ENCODE measurements around the gene TTC9B.

Gene TTC9B

DNA sequence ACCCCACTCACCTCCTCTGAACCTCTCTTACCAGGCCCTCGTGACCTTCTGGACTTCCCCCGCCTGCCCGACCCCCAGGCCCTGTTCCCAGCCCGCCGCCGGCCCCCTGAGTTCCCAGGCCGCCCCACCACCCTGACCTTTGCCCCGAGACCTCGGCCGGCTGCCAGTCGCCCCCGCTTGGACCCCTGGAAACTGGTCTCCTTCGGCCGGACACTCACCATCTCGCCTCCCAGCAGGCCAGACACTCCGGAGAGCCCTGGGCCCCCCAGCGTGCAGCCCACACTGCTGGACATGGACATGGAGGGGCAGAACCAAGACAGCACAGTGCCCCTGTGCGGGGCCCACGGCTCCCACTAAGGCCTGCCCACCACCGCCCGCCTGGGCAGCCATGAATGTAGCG lies 3.2 kb downstream of the TTC9B start (continued):
- TF ChIP-seq, protein P1, sequence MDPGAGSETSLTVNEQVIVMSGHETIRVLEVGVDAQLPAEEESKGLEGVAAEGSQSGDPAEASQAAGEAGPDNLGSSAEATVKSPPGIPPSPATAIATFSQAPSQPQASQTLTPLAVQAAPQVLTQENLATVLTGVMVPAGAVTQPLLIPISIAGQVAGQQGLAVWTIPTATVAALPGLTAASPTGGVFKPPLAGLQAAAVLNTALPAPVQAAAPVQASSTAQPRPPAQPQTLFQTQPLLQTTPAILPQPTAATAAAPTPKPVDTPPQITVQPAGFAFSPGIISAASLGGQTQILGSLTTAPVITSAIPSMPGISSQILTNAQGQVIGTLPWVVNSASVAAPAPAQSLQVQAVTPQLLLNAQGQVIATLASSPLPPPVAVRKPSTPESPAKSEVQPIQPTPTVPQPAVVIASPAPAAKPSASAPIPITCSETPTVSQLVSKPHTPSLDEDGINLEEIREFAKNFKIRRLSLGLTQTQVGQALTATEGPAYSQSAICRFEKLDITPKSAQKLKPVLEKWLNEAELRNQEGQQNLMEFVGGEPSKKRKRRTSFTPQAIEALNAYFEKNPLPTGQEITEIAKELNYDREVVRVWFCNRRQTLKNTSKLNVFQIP (CRISPR knock-in tag; IDR thresholded peaks at IDR 0.05; ENCODE audit: borderline replicate concordance, low read depth), result no peak
- TF ChIP-seq ZFP3 (CRISPR knock-in tag; IDR thresholded peaks at IDR 0.05), result no peak

DNA sequence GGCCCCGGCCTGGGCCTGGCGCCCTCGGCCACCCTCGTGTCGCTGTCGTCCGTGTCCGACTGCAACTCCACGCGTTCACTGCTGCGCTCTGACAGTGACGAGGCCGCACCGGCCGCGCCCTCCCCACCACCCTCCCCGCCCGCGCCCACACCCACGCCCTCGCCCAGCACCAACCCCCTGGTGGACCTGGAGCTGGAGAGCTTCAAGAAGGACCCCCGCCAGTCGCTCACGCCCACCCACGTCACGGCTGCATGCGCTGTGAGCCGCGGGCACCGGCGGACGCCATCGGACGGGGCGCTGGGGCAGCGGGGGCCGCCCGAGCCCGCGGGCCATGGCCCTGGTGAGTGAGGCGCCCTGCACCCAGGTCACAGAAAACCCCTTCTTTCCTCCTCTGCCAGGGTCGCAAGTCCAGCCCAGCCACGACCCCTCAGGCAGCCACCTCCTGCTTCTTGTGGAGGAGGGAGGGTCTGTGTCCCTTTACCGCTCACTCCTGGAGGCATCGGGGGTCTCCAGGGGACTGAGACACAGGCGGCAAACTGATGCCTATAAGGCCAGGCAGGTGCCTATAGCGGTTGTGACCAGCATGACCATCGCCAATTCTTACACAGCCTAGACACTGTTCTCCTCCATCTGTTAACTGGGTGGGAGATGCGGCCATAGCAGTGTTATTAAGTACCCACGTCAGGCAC lies 4.2 kb downstream of the TTC9B start:
- TF ChIP-seq ZC3H10 (CRISPR knock-in tag; IDR thresholded peaks at IDR 0.05) (no peak), ZNF70 (CRISPR knock-in tag; IDR thresholded peaks at IDR 0.05) (no peak)
- no peak for ATAC-seq

DNA sequence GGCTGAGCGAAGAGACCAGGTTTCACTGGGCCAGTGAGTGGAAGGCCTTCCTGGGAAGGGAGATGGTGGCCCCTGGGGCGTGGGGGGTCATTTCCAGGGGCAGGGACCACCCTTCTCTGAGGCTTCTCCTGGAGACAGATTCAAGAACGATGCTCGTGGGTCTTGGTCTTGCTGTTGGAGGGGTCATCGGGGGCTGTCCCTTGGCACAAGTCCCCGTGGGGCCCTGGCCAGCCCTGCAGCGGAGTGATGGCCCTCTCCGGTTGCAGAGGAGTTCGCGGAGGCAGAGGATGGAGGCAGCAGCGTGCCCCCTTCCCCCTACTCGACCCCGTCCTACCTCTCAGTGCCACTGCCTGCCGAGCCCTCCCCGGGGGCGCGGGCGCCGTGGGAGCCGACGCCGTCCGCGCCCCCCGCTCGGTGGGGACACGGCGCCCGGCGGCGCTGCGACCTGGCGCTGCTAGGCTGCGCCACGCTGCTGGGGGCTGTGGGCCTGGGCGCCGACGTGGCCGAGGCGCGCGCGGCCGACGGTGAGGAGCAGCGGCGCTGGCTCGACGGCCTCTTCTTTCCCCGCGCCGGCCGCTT lies 4.8 kb downstream of the TTC9B start:
- TF ChIP-seq ZFP3 (CRISPR knock-in tag; IDR thresholded peaks at IDR 0.05), result 0 out of 2 replicates have a peak, but pooled peaks have one; percentile 34
- no peak for TF ChIP-seq ZFP30 (CRISPR knock-in tag; IDR thresholded peaks at IDR 0.05)
- ATAC-seq, result no peak

DNA sequence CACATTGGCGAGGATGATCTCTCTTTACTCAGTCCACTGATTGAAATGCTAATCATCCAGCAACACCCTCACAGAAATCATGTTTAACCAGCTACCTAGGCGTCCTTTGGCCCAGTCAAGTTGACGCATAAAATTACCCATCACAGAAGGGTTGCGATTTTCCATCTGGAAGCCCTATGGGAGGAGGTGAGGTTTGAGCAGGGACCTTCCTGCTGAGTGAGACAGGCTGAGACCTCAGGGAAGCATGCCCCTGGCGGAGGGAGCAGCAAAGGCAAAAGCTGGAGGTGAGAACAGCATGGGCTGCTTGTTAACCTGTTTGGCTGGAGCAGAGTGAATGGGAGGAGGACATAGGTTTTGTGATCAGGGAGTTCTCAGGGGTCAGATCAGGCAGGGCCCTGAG lies 7.3 kb downstream of the TTC9B start:
- TF ChIP-seq ZC3H10 (CRISPR knock-in tag; IDR thresholded peaks at IDR 0.05) (no peak), ESRRG (CRISPR knock-in tag; IDR thresholded peaks at IDR 0.05) (no peak), ISL1 (CRISPR knock-in tag; IDR thresholded peaks at IDR 0.05) (no peak), TOX (CRISPR knock-in tag; IDR thresholded peaks at IDR 0.05; ENCODE audit: borderline replicate concordance) (no peak), ARNTL (CRISPR knock-in tag; IDR thresholded peaks at IDR 0.05; ENCODE audit: borderline replicate concordance, low read depth) (no peak), ZFP30 (CRISPR knock-in tag; IDR thresholded peaks at IDR 0.05) (no peak), ZFP3 (CRISPR knock-in tag; IDR thresholded peaks at IDR 0.05) (no peak), OSR1 (CRISPR knock-in tag; IDR thresholded peaks at IDR 0.05) (no peak), ZNF8 (CRISPR knock-in tag; IDR thresholded peaks at IDR 0.05) (no peak), GLIS3 (CRISPR knock-in tag; IDR thresholded peaks at IDR 0.05) (no peak)
- TF ChIP-seq, protein P2, sequence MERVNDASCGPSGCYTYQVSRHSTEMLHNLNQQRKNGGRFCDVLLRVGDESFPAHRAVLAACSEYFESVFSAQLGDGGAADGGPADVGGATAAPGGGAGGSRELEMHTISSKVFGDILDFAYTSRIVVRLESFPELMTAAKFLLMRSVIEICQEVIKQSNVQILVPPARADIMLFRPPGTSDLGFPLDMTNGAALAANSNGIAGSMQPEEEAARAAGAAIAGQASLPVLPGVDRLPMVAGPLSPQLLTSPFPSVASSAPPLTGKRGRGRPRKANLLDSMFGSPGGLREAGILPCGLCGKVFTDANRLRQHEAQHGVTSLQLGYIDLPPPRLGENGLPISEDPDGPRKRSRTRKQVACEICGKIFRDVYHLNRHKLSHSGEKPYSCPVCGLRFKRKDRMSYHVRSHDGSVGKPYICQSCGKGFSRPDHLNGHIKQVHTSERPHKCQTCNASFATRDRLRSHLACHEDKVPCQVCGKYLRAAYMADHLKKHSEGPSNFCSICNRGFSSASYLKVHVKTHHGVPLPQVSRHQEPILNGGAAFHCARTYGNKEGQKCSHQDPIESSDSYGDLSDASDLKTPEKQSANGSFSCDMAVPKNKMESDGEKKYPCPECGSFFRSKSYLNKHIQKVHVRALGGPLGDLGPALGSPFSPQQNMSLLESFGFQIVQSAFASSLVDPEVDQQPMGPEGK (CRISPR knock-in tag; IDR thresholded peaks at IDR 0.05; ENCODE audit: borderline replicate concordance), result no peak
- TF ChIP-seq, protein P3, sequence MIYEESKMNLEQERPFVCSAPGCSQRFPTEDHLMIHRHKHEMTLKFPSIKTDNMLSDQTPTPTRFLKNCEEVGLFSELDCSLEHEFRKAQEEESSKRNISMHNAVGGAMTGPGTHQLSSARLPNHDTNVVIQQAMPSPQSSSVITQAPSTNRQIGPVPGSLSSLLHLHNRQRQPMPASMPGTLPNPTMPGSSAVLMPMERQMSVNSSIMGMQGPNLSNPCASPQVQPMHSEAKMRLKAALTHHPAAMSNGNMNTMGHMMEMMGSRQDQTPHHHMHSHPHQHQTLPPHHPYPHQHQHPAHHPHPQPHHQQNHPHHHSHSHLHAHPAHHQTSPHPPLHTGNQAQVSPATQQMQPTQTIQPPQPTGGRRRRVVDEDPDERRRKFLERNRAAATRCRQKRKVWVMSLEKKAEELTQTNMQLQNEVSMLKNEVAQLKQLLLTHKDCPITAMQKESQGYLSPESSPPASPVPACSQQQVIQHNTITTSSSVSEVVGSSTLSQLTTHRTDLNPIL (CRISPR knock-in tag; IDR thresholded peaks at IDR 0.05; ENCODE audit: low read depth), result no peak
- no peak for ATAC-seq

DNA sequence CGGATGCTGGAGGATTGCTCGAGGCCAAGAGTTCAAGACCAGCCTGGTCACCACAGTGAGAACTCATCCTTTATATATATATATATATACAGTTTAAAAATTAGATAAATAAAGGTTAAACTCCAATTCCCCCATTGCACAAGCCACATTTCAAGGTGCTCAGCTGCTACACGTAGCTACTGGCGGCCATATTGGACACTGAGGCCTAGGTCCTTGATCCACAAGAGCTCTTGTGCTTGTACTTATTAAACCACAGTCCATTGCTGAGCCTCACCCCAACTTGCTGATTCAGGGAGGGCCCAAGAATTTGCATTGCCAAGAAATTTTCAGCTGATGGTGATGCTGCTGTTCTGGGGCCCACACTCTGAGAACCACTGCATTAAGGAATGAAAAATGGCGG lies 9.6 kb downstream of the TTC9B start:
- TF ChIP-seq SNAI2 (CRISPR knock-in tag; IDR thresholded peaks at IDR 0.05), result no peak
- TF ChIP-seq ESRRG (CRISPR knock-in tag; IDR thresholded peaks at IDR 0.05), result no peak
- TF ChIP-seq BACH2 (CRISPR knock-in tag; IDR thresholded peaks at IDR 0.05; ENCODE audit: borderline replicate concordance), result no peak
- TF ChIP-seq GLIS3 (CRISPR knock-in tag; IDR thresholded peaks at IDR 0.05), result no peak
- TF ChIP-seq OSR1 (CRISPR knock-in tag; IDR thresholded peaks at IDR 0.05), result no peak
- no peak for TF ChIP-seq ZNF8 (CRISPR knock-in tag; IDR thresholded peaks at IDR 0.05)
- TF ChIP-seq ARNTL (CRISPR knock-in tag; IDR thresholded peaks at IDR 0.05; ENCODE audit: borderline replicate concordance, low read depth), result no peak
- TF ChIP-seq ZFP30 (CRISPR knock-in tag; IDR thresholded peaks at IDR 0.05), result no peak
- TF ChIP-seq, protein P4, sequence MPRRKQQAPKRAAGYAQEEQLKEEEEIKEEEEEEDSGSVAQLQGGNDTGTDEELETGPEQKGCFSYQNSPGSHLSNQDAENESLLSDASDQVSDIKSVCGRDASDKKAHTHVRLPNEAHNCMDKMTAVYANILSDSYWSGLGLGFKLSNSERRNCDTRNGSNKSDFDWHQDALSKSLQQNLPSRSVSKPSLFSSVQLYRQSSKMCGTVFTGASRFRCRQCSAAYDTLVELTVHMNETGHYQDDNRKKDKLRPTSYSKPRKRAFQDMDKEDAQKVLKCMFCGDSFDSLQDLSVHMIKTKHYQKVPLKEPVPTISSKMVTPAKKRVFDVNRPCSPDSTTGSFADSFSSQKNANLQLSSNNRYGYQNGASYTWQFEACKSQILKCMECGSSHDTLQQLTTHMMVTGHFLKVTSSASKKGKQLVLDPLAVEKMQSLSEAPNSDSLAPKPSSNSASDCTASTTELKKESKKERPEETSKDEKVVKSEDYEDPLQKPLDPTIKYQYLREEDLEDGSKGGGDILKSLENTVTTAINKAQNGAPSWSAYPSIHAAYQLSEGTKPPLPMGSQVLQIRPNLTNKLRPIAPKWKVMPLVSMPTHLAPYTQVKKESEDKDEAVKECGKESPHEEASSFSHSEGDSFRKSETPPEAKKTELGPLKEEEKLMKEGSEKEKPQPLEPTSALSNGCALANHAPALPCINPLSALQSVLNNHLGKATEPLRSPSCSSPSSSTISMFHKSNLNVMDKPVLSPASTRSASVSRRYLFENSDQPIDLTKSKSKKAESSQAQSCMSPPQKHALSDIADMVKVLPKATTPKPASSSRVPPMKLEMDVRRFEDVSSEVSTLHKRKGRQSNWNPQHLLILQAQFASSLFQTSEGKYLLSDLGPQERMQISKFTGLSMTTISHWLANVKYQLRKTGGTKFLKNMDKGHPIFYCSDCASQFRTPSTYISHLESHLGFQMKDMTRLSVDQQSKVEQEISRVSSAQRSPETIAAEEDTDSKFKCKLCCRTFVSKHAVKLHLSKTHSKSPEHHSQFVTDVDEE (CRISPR knock-in tag; IDR thresholded peaks at IDR 0.05), result no peak
- TF ChIP-seq, protein P1 (CRISPR knock-in tag; IDR thresholded peaks at IDR 0.05; ENCODE audit: borderline replicate concordance, low read depth), result no peak
- TF ChIP-seq, protein P5, sequence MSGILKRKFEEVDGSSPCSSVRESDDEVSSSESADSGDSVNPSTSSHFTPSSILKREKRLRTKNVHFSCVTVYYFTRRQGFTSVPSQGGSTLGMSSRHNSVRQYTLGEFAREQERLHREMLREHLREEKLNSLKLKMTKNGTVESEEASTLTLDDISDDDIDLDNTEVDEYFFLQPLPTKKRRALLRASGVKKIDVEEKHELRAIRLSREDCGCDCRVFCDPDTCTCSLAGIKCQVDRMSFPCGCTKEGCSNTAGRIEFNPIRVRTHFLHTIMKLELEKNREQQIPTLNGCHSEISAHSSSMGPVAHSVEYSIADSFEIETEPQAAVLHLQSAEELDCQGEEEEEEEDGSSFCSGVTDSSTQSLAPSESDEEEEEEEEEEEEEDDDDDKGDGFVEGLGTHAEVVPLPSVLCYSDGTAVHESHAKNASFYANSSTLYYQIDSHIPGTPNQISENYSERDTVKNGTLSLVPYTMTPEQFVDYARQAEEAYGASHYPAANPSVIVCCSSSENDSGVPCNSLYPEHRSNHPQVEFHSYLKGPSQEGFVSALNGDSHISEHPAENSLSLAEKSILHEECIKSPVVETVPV (CRISPR knock-in tag; IDR thresholded peaks at IDR 0.05), result no peak
- no peak for ATAC-seq
